Tibial nerve (tissue), 4 donors: ENCODE results near the gene KCNQ1. TPM values are rescaled to one million over a fixed set of nuclear protein-coding genes. Genes with fewer than 3 reads are reported as not detected.
A peak's percentile ranks its signal among the peaks of the same experiment; 100 is the strongest.

Experiments used
- DNase-seq, 2 donors: peaks; one replicate each; pipeline ENCODE4 v3.0.0-alpha.2; 2019; ENCODE audit warnings: low spot score in 2 of 2
- H3K27ac ChIP-seq, 4 donors: fragments of 200-600 bp; sonication (generic) in 3 of 4; one replicate each; pipeline ENCODE4 v1.5.1; 2017 to 2019; ENCODE audit warnings: mild to moderate bottlenecking in 1 of 4
- H3K27me3 ChIP-seq, 2 donors: fragments of 200-600 bp; sonication (generic) in 1 of 2; one replicate each; pipeline versions ENCODE4 v1.5.1 to v1.6.0; 2017 to 2019
- H3K36me3 ChIP-seq, 3 donors: fragments of 200-600 bp; sonication (generic); one replicate each; pipeline ENCODE4 v1.5.1; 2018 to 2019
- H3K4me1 ChIP-seq, 4 donors: fragments of 200-600 bp; sonication (generic) in 3 of 4; one replicate each; pipeline ENCODE4 v1.5.1; 2017 to 2019
- H3K4me3 ChIP-seq, 4 donors: fragments of 200-600 bp; sonication (generic) in 3 of 4; one replicate each; pipeline ENCODE4 v1.5.1; 2017 to 2019; ENCODE audit warnings: mild to moderate bottlenecking in 1 of 4, moderate library complexity in 1 of 4
- H3K9me3 ChIP-seq, 4 donors: fragments of 200-600 bp; sonication (generic) in 3 of 4; one replicate each; pipeline ENCODE4 v1.5.1; 2017 to 2019
- CTCF ChIP-seq, 5 experiments: fragments of 200-600 bp in 3 of 5; fragments of 450-650 bp in 2 of 5; sonication (generic) in 3 of 5; IDR thresholded peaks; one replicate each; pipeline ENCODE4 v1.5.1; 2016 to 2019; ENCODE audit warnings: antibody characterized with exemption in 5 of 5, mild to moderate bottlenecking in 3 of 5, moderate library complexity in 2 of 5
- EP300 ChIP-seq, 2 donors: sonication (generic); formaldehyde crosslinking; IDR thresholded peaks; one replicate each; pipeline ENCODE4 v1.6.1; 2017; ENCODE audit warnings: antibody characterized with exemption in 2 of 2, mild to moderate bottlenecking in 1 of 2
- POLR2A ChIP-seq, 2 donors: fragments of 450-650 bp; IDR thresholded peaks; one replicate each; pipeline ENCODE4 v1.6.1; 2017; ENCODE audit warnings: antibody characterized with exemption in 2 of 2, mild to moderate bottlenecking in 2 of 2, moderate library complexity in 2 of 2
- WGBS, 2 donors: methylation state at CpG; one replicate each; pipeline ENCODE4 v1.1.5; 2018; 5-methylcytosine and 5-hydroxymethylcytosine counted together
- total RNA-seq, 4 donors: library from RNA; depleted of rRNA; stranded (reverse); fragments of >200 nt; gene quantifications; one replicate each; pipeline ENCODE4 v1.1.0, GENCODE V29; 2016

Gene KCNQ1
- total RNA-seq, 4 donors from 2014 or later: 3.5 to 11.4 (median 7.5) TPM

GRCh38 chr11:2519862-2520735 lies 75.3 kb downstream of the KCNQ1 start:
- H3K9me3 ChIP-seq: no peaks in the 10 kb centered on the region
- H3K4me1 ChIP-seq: no peaks in the 10 kb centered on the region
- H3K27me3 ChIP-seq: no peaks in the 10 kb centered on the region
- no peak overlapping the region for H3K27ac ChIP-seq
- DNase-seq: peak in 1 of 2 donors; percentile 9
- TF ChIP-seq POLR2A (IDR thresholded peaks at IDR 0.05) (no peak), CTCF (IDR thresholded peaks at IDR 0.05) (no peak), EP300 (IDR thresholded peaks at IDR 0.05) (no peak)
- H3K4me3 ChIP-seq: no peak overlapping the region
- no peaks in the 10 kb centered on the region for H3K36me3 ChIP-seq
- WGBS, 2 donors: 74 to 77% methylated on average over 20 to 21 of the region's 24 CpGs

GRCh38 chr11:2520736-2521035 lies 75.9 kb downstream of the KCNQ1 start:
- TF ChIP-seq EP300 (IDR thresholded peaks at IDR 0.05): no peak
- no peak for TF ChIP-seq CTCF (IDR thresholded peaks at IDR 0.05)
- no peak for DNase-seq
- Histone ChIP-seq H3K4me3 (no peak overlapping the region), H3K27ac (no peak overlapping the region), H3K9me3 (no peaks in the 10 kb centered on the region), H3K36me3 (no peaks in the 10 kb centered on the region), H3K4me1 (no peaks in the 10 kb centered on the region), H3K27me3 (no peaks in the 10 kb centered on the region)
- 84 to 85% methylated on average over 7 of the region's 7 CpGs for WGBS, 2 donors

- 85 to 89% methylated on average over 26 of the region's 26 CpGs for WGBS, 2 donors
- no peaks in the 10 kb centered on the region for H3K27me3 ChIP-seq
- no peak overlapping the region for H3K27ac ChIP-seq
- DNase-seq: peak in 1 of 2 donors; percentile 9
- TF ChIP-seq EP300 (IDR thresholded peaks at IDR 0.05) (no peak), POLR2A (IDR thresholded peaks at IDR 0.05) (no peak), CTCF (IDR thresholded peaks at IDR 0.05) (no peak)
- H3K4me1 ChIP-seq: peaks cover 0 to under 1% (median 0%) of the 10 kb centered on the region in 4 donors
- H3K36me3 ChIP-seq: no peaks in the 10 kb centered on the region
- no peaks in the 10 kb centered on the region for H3K9me3 ChIP-seq
- no peak overlapping the region for H3K4me3 ChIP-seq
Measured at GRCh38 chr11:2521081-2521732, 76.4 kb downstream of the KCNQ1 start.

GRCh38 chr11:2521733-2522630 lies 77.2 kb downstream of the KCNQ1 start:
- Histone ChIP-seq H3K36me3 (no peaks in the 10 kb centered on the region), H3K4me1 (peaks cover 0 to 8% (median 2%) of the 10 kb centered on the region in 4 donors), H3K27me3 (no peaks in the 10 kb centered on the region), H3K9me3 (no peaks in the 10 kb centered on the region), H3K4me3 (no peak overlapping the region), H3K27ac (no peak overlapping the region)
- DNase-seq: peak in 1 of 2 donors; percentile 2
- no peak for TF ChIP-seq POLR2A (IDR thresholded peaks at IDR 0.05)
- TF ChIP-seq CTCF (IDR thresholded peaks at IDR 0.05): no peak
- no peak for TF ChIP-seq EP300 (IDR thresholded peaks at IDR 0.05)
- 75 to 83% methylated on average over 30 to 32 of the region's 35 CpGs for WGBS, 2 donors
